Fibroblast of villous mesenchyme (primary cell): ENCODE results near the gene CYTH4. TPM values are rescaled to one million over a fixed set of nuclear protein-coding genes. Genes with fewer than 3 reads are reported as not detected.

Source experiments
- DNase-seq: peaks from one replicate; pipeline ENCODE4 v3.0.0-alpha.2; 2010; ENCODE audit warnings: low read depth
- H3K4me3 ChIP-seq: 2 replicates; pipeline ENCODE4 v1.5.1; 2011; ENCODE audit warnings: low read depth, mild to moderate bottlenecking, low read length
- CTCF ChIP-seq: IDR thresholded peaks from 2 replicates; pipeline ENCODE4 v1.5.1; 2012; ENCODE audit warnings: low read depth, mild to moderate bottlenecking, low read length; ENCODE audit not compliant: insufficient read depth
- total RNA-seq: library from RNA; depleted of rRNA; stranded (reverse); fragments of >200 nt; gene quantifications from 2 replicates; pipeline ENCODE4 v1.2.3, GENCODE V29; 2012

Gene CYTH4
- total RNA-seq, 1 donor = under 0.01 TPM

DNA sequence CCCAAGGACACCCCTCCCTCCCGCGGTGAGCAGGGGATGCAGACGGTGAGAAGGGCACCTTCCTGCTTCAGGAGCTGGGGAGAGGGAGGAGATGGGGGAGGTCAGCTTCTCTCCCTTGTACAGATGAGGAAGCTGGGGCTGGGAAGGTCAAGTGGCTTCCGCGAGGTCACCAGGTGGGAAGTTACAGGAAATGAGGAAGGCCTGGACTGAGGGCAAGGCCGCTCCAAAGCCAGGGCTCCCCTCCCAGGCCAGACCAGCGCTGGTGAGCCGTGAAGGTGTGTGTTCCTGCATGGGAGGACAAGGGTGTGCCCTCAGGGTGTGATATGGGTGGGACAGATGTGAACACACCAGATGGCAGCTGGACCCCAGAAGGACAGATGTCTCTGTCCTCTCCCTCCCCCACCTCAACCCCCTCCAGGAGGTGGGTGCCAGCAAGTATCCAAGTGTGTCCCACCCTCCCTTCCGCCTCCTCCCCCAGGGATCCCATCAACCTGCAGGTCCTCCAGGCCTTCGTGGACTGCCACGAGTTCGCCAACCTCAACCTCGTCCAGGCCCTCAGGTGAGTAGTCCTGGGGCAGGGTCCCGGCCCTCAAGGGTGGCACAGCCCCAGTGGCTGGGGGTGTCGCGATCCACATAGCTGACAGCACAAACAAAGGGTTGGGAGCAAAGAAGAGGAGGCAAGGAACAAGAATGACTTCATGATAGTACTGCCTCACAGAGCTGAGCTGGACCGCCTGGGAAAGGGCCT, 16.6 kb downstream of the CYTH4 start:
- no peak for DNase-seq
- no peak for TF ChIP-seq CTCF
- no peak overlapping the region for H3K4me3 ChIP-seq

GRCh38 chr22:37299969-37300509, 17.7 kb downstream of the CYTH4 start:
- H3K4me3 ChIP-seq = no peak overlapping the region
- TF ChIP-seq CTCF = no peak
- DNase-seq = no peak

DNA sequence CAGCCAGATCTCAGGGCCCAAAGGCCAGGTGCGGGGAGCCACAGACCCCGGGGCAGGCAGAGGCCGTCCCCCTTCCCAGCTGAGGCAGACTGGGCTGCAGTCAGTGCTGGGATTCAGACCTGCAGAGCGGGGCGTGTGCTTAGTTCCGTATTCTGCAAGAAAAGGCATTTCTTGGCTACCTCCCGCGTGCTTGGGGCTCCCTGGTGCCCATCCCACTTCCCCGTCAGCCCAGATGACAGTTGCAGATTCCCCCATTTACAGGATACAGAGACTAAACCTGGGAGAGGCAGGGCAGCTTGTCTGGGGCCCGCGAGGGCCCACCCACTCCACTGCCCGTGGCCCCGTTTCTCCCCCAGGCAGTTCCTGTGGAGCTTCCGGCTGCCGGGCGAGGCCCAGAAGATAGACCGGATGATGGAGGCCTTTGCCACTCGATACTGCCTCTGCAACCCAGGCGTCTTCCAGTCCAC, 18.3 kb downstream of the CYTH4 start:
- H3K4me3 ChIP-seq = no peak overlapping the region
- no peak for DNase-seq
- no peak for TF ChIP-seq CTCF

- no peak overlapping the region for H3K4me3 ChIP-seq
- no peak for TF ChIP-seq CTCF
- DNase-seq = no peak
Measured at GRCh38 chr22:37301144-37301830, 19.0 kb downstream of the CYTH4 start.

DNA sequence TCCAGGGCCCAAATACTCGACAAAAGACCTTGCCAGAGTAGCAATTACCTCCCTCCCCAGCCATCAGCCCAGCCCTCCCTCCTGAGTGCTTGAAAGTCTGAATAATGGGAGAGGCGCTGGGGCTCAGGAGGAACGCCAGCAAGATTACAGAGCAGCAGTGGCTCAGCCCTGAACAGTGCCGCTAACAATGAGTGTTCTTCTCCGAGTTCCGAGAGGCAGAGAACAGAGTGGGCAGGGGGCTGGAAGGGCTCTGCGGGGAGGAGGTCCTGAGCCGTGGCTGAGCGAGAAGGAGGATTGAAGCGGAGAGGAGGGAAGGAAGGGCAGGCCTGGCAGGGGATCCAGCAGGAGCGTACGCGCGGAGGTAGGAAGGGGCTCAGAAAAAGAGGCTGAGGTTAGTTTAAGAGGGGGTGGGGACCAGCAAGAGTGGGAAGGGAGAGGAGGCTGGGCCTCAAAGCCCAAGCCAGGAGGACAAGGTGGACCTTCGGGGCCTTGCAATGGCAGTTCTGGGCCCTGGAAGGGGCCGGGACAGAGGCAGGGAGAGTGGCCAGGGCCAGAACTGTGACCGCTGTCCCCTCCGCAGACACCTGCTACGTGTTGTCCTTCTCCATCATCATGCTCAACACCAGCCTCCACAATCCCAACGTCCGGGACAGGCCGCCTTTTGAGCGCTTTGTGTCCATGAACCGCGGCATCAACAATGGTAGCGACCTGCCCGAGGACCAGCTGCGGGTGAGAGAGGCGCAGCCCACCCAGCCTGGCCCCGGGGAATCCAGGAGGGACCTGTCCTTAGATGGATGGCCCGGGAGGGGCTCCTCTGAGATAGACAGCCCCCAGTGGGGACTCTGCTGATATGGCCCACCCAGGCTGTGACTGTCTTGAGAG, 20.6 kb downstream of the CYTH4 start:
- no peak for TF ChIP-seq CTCF
- H3K4me3 ChIP-seq = no peak overlapping the region
- DNase-seq = no peak

GRCh38 chr22:37303821-37304274, 21.5 kb downstream of the CYTH4 start:
- H3K4me3 ChIP-seq = no peak overlapping the region
- no peak for TF ChIP-seq CTCF
- peak; percentile 89 for DNase-seq
